Kidney glomerular epithelial cell (primary cell): Measurements from ENCODE around the gene BIK.

Source experiments
- DNase-seq: peaks from one replicate; lab custom pipeline; 2025; lab: John Stamatoyannopoulos, UW

BIK gene

DNA sequence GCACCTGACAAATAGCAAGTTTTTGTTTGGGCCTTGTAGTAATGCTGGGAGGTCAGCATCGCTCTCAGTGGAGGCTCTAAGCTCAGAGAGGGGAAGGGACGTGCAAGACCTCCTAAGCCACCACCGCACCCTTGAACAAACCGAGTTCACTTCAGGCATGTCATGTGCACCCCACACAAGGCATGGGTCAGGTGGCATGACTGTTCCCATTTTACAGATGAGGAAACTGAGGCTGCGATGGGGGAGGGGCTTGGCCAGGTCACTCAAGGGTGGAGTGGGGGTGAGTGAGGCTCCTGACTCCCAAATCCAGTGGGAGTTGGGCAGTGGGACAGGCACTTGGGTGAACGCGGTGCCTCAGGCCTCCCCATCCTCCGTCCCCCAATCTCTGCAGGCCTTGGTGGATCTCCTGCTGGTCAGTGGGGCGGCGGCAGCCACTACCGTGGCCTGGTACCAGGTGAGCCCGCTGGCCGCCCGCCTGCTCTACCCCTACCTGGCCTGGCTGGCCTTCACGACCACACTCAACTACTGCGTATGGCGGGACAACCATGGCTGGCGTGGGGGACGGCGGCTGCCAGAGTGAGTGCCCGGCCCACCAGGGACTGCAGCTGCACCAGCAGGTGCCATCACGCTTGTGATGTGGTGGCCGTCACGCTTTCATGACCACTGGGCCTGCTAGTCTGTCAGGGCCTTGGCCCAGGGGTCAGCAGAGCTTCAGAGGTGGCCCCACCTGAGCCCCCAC is 52.0 kb downstream of the BIK start:
- no peak for DNase-seq

DNA sequence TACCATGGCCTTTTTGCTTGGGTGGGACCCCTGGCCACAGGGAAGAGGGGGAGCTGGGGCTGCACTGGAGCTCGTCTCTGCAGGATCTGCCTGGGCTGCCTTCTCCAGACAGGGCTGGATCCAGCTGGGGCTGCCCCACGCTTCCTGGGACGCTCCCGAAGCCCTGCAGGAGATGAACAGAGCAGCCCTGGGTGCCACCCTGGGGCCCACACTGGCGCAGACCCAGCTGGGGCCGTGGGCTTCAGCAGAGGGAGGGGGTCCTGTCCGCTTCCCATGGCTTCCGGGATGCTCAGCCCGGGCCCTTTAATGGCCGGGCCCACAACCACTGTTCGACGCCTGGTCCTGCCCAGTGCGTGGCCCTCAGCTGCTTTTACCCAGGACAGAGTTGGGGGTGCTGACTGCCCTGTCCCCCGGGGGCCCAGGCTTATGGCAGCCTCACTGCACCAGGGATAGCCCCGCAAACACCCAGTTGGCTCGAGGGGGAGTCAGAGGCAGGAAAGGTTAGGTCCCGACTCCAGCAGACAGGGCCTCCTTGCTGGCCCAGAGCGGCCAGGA is 52.8 kb downstream of the BIK start:
- DNase-seq, result no peak

DNA sequence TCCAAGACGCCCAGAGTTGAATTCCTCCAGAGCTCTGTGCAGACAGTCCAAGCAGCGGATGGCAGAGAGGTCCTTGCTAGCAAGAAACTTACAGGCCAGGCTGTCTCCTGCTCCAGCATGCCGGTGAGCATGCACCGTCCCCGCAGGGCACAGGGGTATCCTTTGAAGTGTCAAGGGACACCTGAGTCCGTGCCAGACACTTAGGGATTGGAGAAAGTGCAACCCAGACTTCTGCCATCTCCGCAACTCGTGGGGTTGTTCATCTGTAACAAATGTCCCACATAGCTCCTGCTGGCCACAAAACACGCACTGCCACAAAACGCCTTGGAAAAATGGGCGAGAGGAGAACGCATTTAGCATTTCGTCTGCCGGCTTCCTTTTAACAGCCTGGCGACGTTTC is 54.1 kb downstream of the BIK start:
- no peak for DNase-seq

- DNase-seq, result no peak
Measured at GRCh38 chr22:43166132-43166930, 55.8 kb downstream of the BIK start.

GRCh38 chr22:43167001-43167589 is 56.5 kb downstream of the BIK start:
- DNase-seq, result no peak

- no peak for DNase-seq
Measured at GRCh38 chr22:43168471-43169309, 58.1 kb downstream of the BIK start.

DNA sequence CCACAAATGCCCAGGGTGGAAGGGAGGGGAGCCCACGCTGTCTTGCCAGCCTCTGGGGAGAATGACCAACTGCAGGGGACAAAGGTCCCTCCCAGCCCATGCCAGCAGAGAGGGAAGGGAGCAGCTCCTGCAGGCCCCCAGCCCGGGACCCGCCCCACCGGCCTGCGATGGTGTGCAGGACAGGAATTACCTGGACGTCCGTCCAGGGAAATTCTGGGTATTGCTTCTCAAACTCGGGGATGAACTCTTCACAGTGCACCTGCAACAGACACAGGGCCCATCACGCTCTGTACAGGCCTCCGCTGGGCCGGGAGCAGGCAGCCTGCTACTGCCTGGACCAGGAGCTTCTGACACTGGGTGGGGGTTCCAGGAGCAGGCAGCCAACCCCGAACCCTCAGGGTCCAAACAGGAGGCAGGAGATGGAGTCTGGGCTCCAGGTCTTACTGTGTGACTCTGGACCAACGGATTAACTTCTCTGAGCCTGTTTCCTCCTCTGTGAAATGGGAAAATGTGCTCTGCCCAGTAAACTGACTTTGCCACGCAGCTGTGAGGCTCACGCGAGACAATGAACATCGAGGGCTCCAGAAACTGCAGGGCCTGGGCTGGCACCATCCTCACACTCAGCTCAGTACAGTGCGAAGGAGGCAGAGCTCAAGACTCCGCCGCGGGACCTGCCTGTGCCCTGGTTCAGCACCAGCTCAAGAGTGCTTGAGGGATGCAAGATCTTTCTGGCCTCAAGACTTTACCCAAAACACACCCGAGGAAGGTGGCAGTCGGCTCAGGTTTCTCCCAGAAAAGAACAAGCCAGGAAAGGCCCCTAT is 59.0 kb downstream of the BIK start:
- no peak for DNase-seq

- DNase-seq, result no peak
Measured at GRCh38 chr22:43170131-43170480, 59.6 kb downstream of the BIK start.

DNA sequence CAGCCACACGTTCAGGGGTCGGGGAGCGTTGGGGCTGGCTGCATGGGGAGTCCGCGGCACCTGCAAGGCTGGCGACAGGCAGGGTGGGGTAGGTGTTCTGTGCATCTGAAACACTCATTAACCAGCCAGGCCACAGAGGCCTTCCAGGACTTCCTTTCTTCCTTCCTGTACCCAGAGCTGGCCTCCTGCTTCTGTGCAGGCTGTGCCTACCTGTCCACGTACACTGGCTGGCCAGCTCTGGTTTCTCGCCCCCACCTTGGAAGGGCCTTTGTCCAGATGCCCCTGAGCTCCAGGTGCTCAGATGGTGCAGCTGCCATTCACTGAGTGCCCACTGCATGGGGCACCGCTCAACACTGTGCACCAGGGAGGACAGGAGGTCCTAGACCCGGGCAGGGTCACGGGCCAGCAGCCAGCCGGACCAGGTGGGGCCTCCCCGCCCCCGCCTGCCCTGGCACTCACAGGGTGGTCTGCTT is 60.5 kb downstream of the BIK start:
- DNase-seq, result no peak

GRCh38 chr22:43171607-43172006 is 61.1 kb downstream of the BIK start:
- DNase-seq, result no peak

DNA sequence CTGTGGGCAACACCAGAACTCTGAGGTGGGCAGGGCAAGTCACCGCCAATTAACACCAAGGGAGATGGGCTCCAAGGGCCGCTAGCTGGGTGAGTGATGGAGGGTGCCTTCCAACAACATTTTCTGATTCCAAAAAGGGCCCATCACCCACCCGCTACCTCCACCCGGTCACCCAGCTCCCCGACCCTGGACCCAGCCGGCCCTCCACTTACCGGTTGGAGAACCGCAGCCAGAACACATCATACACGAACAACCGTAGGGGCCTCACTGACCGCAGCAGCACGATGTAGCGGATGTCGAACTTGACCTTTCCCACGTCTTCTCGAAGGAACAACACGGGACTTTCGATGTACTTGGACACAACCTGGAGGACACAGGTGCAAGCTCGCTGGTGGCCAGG is 61.6 kb downstream of the BIK start:
- DNase-seq, result no peak

- DNase-seq, result no peak
Measured at GRCh38 chr22:43173566-43173965, 63.0 kb downstream of the BIK start.

DNA sequence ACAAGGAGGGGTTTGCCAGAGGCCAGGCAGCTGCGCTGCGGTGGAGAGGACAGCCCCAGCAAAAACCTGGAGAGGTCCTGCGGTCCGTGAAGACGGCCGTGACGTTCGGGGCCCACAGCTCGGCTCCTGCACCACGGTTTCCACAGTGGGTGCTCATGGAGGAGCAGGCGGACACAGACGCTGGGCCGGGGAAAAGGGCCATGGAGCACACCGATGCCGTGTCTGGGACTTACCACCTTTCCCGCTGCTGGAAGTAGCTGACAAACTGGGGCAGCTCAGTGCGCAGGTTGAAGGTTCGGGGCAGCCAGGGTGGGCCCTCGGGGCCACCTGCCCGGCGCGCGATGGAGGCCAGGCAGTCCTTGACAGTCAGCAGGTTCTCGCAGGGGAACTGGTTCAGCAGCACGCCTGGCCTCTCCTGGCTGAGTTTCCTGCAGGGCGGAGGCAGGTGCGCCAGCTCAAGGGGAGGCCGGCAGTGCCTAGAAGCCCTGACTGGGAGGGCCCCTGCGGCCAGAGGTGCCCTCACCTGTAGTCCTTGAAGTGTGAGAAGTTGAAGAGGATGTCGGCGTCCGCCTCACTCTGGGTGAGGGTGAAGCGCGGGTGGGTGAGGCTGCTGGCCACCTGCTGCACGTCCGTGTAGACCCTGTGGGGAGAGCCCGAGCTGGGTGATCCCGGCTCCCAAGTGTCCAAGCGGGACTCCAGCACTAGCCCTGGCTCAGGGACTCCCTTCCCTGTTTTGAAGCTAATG is 63.6 kb downstream of the BIK start:
- no peak for DNase-seq

DNA sequence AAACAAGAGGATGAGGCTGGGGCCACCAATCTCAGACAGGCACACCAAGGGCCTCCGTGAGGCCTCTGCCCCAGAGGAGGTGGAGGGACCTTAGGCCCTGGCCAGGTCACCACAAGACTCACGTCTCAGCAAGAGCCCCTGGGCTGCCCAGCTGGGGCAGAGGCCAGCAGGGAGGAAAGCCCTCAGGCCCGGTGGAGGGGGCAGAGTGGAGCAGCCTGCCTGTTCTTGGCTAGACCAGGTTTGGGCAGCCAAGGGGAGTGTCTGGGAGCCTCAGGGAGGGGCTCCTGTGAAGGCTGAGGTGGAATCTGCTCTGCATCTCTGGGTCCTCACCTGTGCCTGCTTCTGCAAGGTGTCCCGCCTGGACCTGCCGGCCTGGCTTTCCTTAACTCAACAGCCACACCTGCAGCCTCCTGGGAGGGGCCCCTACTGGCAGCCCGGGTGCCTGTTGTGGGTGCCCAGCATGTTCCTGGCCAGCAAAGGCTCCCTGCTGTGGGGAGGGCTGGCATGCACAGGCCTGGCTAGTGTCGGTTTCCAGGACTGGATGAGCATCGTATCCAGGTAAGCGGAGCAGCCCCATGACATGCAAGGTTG is 64.5 kb downstream of the BIK start:
- DNase-seq, result no peak

- no peak for DNase-seq
Measured at GRCh38 chr22:43176090-43176489, 65.5 kb downstream of the BIK start.

GRCh38 chr22:43177479-43177878 is 66.9 kb downstream of the BIK start:
- no peak for DNase-seq
